ENCODE measurements around the gene RNASE8. TPM values are rescaled to one million over a fixed set of nuclear protein-coding genes. Genes with fewer than 3 reads are reported as not detected.

Gene RNASE8
- total RNA-seq, 2 experiments from 2014 or later = not detected

GRCh38 chr14:21066882-21067502 lies 9.4 kb downstream of the RNASE8 start:
- CTCF ChIA-PET = interaction anchor here (2.2 to 4.4 kb wide), 5 partner anchors 22 to 52 kb away, joined by 6 to 42 read pairs (median 28); partner anchors contain the start of gene ZNF219
- POLR2A ChIA-PET = no interaction called here

GRCh38 chr14:21068521-21069387 lies 11.1 kb downstream of the RNASE8 start:
- POLR2A ChIA-PET = no interaction called here
- CTCF ChIA-PET = interaction anchor here (0.6 to 4.4 kb wide), 11 partner anchors 16 to 1459 kb away, joined by 3 to 42 read pairs (median 5); partner anchors contain the start of genes TMEM253 and ZNF219

GRCh38 chr14:21069388-21070082 lies 11.9 kb downstream of the RNASE8 start:
- POLR2A ChIA-PET = no interaction called here
- CTCF ChIA-PET = interaction anchor here (0.6 to 5.8 kb wide), 11 partner anchors 22 to 1458 kb away, joined by 3 to 56 read pairs (median 16); partner anchors contain the start of genes TMEM253 and ZNF219

- POLR2A ChIA-PET = interaction anchor here (1.5 kb wide), 1 partner anchor 34 kb away, joined by 7 read pairs; no protein-coding TSS in a partner anchor
- CTCF ChIA-PET = interaction anchor here (1.0 to 5.8 kb wide), 8 partner anchors 18 to 55 kb away, joined by 3 to 56 read pairs (median 8); partner anchors contain the start of gene TMEM253
Measured at GRCh38 chr14:21070083-21070609, 12.5 kb downstream of the RNASE8 start, which contains the start of gene ARHGEF40. ARHGEF40 (plus strand) TSS chr14:21070304; CDS start chr14:21070397, 93 bp downstream.

GRCh38 chr14:21070610-21071224 lies 13.1 kb downstream of the RNASE8 start:
- ChIA-PET CTCF (interaction anchor here (1.0 to 5.8 kb wide), 9 partner anchors 17 to 56 kb away, joined by 3 to 56 read pairs (median 7); partner anchors contain the start of gene TMEM253), POLR2A (interaction anchor here (1.5 kb wide), 1 partner anchor 33 kb away, joined by 7 read pairs; no protein-coding TSS in a partner anchor)

- ChIA-PET CTCF (interaction anchor here (1.0 to 5.8 kb wide), 9 partner anchors 16 to 56 kb away, joined by 3 to 56 read pairs (median 7); partner anchors contain the start of gene TMEM253), POLR2A (interaction anchor here (1.5 kb wide), 1 partner anchor 32 kb away, joined by 7 read pairs; no protein-coding TSS in a partner anchor)
Measured at GRCh38 chr14:21071225-21072030, 13.8 kb downstream of the RNASE8 start.

GRCh38 chr14:21072031-21072473 lies 14.4 kb downstream of the RNASE8 start:
- POLR2A ChIA-PET = no interaction called here
- CTCF ChIA-PET = interaction anchor here (0.7 to 5.8 kb wide), 5 partner anchors 18 to 57 kb away, joined by 3 to 56 read pairs (median 9); no protein-coding TSS in a partner anchor

- POLR2A ChIA-PET = no interaction called here
Measured at GRCh38 chr14:21072781-21073339, 15.2 kb downstream of the RNASE8 start.

GRCh38 chr14:21073921-21074320 lies 16.3 kb downstream of the RNASE8 start:
- POLR2A ChIA-PET = no interaction called here
- CTCF ChIA-PET = interaction anchor here (2.0 to 5.8 kb wide), 3 partner anchors 16 to 31 kb away, joined by 5 to 56 read pairs (median 9); no protein-coding TSS in a partner anchor

More at GRCh38 chr14:21072781-21073339, 15.2 kb downstream of the RNASE8 start:
- CTCF ChIA-PET = interaction anchor here (0.7 to 5.8 kb wide), 4 partner anchors 17 to 58 kb away, joined by 3 to 56 read pairs (median 6); no protein-coding TSS in a partner anchor

GRCh38 chr14:21074398-21075272 lies 17.0 kb downstream of the RNASE8 start:
- CTCF ChIA-PET = interaction anchor here (2.0 to 5.8 kb wide), 2 partner anchors 18 to 30 kb away, joined by 5 to 56 read pairs; no protein-coding TSS in a partner anchor
- POLR2A ChIA-PET = no interaction called here

- POLR2A ChIA-PET = no interaction called here
- CTCF ChIA-PET = interaction anchor here (2.0 to 5.8 kb wide), 2 partner anchors 17 to 29 kb away, joined by 5 to 56 read pairs; no protein-coding TSS in a partner anchor
Measured at GRCh38 chr14:21075719-21076437, 18.3 kb downstream of the RNASE8 start.

GRCh38 chr14:21077672-21078071 lies 20.1 kb downstream of the RNASE8 start:
- POLR2A ChIA-PET = no interaction called here
- CTCF ChIA-PET = interaction anchor here (2.3 kb wide), 1 partner anchor 15 kb away, joined by 11 read pairs; no protein-coding TSS in a partner anchor

GRCh38 chr14:21078287-21078686 lies 20.7 kb downstream of the RNASE8 start:
- POLR2A ChIA-PET = no interaction called here

GRCh38 chr14:21078726-21079125 lies 21.1 kb downstream of the RNASE8 start:
- ChIA-PET POLR2A (no interaction called here), CTCF (interaction anchor here (2.3 kb wide), 1 partner anchor 14 kb away, joined by 11 read pairs; no protein-coding TSS in a partner anchor)

More at GRCh38 chr14:21078287-21078686, 20.7 kb downstream of the RNASE8 start:
- CTCF ChIA-PET = interaction anchor here (2.3 kb wide), 1 partner anchor 14 kb away, joined by 11 read pairs; no protein-coding TSS in a partner anchor

GRCh38 chr14:21081521-21082142 lies 24.0 kb downstream of the RNASE8 start:
- ChIA-PET POLR2A (no interaction called here), CTCF (interaction anchor here (0.7 to 3.1 kb wide), 2 partner anchors 11 to 22 kb away, joined by 3 to 19 read pairs; no protein-coding TSS in a partner anchor)

All from activated CD8-positive, alpha-beta memory T cell treated with anti-CD3 and anti-CD28 coated beads for 36 hours (primary cell).